RWPE2 (cell line): ENCODE results near the gene SEPTIN3.
"Not testable (repeated sequence)": the region's sequence is repeated elsewhere in the genome, so short reads cannot be mapped to it uniquely, and the experiment has no call there.

ENCODE experiments used
- ATAC-seq: fragments of 200-7000 bp; cut with Tn5 transposase; 3 replicates; pipeline ENCODE4 v1.9.1; 2021; ENCODE audit warnings: low read depth
- DNase-seq: peaks from one replicate; pipeline ENCODE4 v3.0.0-alpha.2; 2020; ENCODE audit warnings: low spot score
- H3K27ac ChIP-seq: fragments of 450-650 bp; 2 replicates; pipeline ENCODE4 v1.5.1; 2017; ENCODE audit warnings: mild to moderate bottlenecking; ENCODE audit not compliant: poor library complexity, severe bottlenecking
- H3K27me3 ChIP-seq: fragments of 250-450 bp; sonication (Bioruptor Pico); 2 replicates; pipeline ENCODE4 v1.5.1; 2021; ENCODE audit warnings: mild to moderate bottlenecking, moderate library complexity; ENCODE audit not compliant: insufficient read depth, poor library complexity, severe bottlenecking
- H3K36me3 ChIP-seq: fragments of 250-450 bp; sonication (Bioruptor Pico); 2 replicates; pipeline ENCODE4 v1.5.1; 2020; ENCODE audit warnings: low read depth, mild to moderate bottlenecking, moderate library complexity
- H3K4me1 ChIP-seq: fragments of 250-450 bp; sonication (Bioruptor Pico); 2 replicates; pipeline ENCODE4 v1.5.1; 2021; ENCODE audit warnings: mild to moderate bottlenecking, moderate library complexity; ENCODE audit not compliant: insufficient read depth, poor library complexity, severe bottlenecking
- H3K4me3 ChIP-seq: fragments of 250-450 bp; sonication (Bioruptor Pico); 2 replicates; pipeline ENCODE4 v1.5.1; 2021; ENCODE audit warnings: mild to moderate bottlenecking, moderate library complexity; ENCODE audit not compliant: severe bottlenecking
- H3K9me3 ChIP-seq: fragments of 250-450 bp; sonication (Bioruptor Pico); 2 replicates; pipeline ENCODE4 v1.5.1; 2021; ENCODE audit warnings: mild to moderate bottlenecking, moderate library complexity; ENCODE audit not compliant: severe bottlenecking
- TF ChIP-seq, protein P1 (sequence below): fragments of 450-650 bp; IDR thresholded peaks from one replicate; pipeline ENCODE4 v1.5.1; 2017; ENCODE audit warnings: mild to moderate bottlenecking, moderate library complexity; ENCODE audit not compliant: poor library complexity, severe bottlenecking

The SEPTIN3 gene

GRCh38 chr22:41948142-41948541 is 21.1 kb upstream of the SEPTIN3 start:
- peaks cover 24% of the 10 kb centered on the region for H3K36me3 ChIP-seq
- H3K9me3 ChIP-seq = no peaks in the 10 kb centered on the region
- DNase-seq = no peak
- H3K4me1 ChIP-seq = peaks cover 4% of the 10 kb centered on the region
- no peak for ATAC-seq
- no peak overlapping the region for H3K27ac ChIP-seq
- H3K27me3 ChIP-seq = no peaks in the 10 kb centered on the region
- TF ChIP-seq, protein P1, sequence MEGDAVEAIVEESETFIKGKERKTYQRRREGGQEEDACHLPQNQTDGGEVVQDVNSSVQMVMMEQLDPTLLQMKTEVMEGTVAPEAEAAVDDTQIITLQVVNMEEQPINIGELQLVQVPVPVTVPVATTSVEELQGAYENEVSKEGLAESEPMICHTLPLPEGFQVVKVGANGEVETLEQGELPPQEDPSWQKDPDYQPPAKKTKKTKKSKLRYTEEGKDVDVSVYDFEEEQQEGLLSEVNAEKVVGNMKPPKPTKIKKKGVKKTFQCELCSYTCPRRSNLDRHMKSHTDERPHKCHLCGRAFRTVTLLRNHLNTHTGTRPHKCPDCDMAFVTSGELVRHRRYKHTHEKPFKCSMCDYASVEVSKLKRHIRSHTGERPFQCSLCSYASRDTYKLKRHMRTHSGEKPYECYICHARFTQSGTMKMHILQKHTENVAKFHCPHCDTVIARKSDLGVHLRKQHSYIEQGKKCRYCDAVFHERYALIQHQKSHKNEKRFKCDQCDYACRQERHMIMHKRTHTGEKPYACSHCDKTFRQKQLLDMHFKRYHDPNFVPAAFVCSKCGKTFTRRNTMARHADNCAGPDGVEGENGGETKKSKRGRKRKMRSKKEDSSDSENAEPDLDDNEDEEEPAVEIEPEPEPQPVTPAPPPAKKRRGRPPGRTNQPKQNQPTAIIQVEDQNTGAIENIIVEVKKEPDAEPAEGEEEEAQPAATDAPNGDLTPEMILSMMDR = no peak
- H3K4me3 ChIP-seq = no peak overlapping the region

- not testable (repeated sequence) for H3K27me3 ChIP-seq, ATAC-seq, H3K4me3 ChIP-seq, H3K27ac ChIP-seq, H3K4me1 ChIP-seq, H3K9me3 ChIP-seq, DNase-seq
- H3K36me3 ChIP-seq = peaks cover 17% of the 10 kb centered on the region
Observed at GRCh38 chr22:41948928-41949296, 20.3 kb upstream of the SEPTIN3 start.

DNA sequence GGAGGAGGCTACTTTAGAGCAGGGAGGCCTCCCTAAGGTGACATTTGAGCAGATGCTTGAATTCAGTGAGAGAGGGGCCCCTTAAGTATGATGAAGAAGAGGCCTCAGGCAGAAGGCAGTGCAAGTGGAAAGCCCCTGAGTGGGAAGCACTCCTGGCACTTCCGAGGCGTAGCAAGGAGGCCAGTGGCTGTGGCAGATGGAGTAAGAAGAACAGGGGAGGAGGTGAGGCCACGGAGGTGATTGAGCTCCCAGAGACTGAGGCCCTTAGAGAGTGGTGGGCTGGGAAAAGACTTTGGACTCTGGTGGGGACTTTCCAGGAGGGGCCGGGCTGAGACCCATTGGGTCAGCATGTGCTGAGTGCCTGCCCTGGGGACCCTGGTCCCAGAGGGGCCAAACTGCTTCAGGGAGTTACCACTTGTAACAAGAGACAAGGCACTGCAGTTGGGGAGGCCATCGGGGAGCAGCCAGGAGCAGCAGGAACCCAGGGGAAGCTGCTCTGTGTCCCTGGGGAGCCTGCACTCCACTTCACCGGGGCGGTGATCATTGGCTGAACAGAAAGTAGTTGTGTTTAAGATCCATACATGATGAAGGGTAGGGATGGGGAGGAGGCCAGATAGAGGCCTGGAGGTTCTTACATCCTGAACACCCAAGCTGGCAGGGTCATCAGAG is 19.8 kb upstream of the SEPTIN3 start:
- DNase-seq (no peak), ATAC-seq (no peak)
- Histone ChIP-seq H3K27me3 (no peaks in the 10 kb centered on the region), H3K36me3 (peaks cover 11% of the 10 kb centered on the region), H3K4me3 (no peak overlapping the region), H3K27ac (no peak overlapping the region), H3K4me1 (peaks cover 4% of the 10 kb centered on the region), H3K9me3 (no peaks in the 10 kb centered on the region)
- TF ChIP-seq, protein P1 = no peak

DNA sequence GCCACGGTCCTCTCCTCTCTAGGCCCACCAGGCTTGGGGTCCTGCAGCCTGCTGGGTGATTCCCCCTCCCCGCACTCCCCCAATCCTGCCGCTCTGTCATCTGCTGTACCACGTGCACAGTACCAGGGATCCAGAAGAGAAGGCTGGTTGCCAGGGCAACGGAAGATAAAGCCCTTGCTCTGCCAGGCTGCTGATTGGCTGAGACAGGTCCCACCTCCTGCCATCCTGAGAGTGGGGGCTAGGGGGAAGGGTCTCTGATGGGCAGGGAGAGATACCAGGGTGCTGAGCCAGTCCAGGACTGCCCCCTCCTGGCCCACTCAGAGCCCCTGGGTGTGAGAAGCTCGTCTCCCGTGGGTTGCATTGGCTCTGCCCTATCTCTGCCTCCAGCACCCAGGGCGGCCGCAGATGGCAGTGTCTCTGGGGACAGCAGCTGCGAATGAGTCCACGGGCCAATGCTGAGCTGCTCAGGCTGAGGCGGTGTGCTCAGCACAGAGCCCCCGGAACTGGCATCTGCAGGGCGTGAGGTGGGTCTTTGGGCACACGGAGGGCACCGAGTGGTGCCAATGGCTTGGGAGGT is 17.3 kb upstream of the SEPTIN3 start, which contains the start of gene SMIM45:
SMIM45 (plus strand) TSS at position 253 of the 577 bp plus-strand sequence.
- H3K27me3 ChIP-seq = no peaks in the 10 kb centered on the region
- no peaks in the 10 kb centered on the region for H3K4me1 ChIP-seq
- no peak for DNase-seq
- no peak within 1 kb of the TSS for H3K4me3 ChIP-seq
- no peaks in the 10 kb centered on the region for H3K9me3 ChIP-seq
- TF ChIP-seq, protein P1 = no peak
- no peak within 1 kb of the TSS for H3K27ac ChIP-seq
- no peaks in the 10 kb centered on the region for H3K36me3 ChIP-seq
- no peak for ATAC-seq

DNA sequence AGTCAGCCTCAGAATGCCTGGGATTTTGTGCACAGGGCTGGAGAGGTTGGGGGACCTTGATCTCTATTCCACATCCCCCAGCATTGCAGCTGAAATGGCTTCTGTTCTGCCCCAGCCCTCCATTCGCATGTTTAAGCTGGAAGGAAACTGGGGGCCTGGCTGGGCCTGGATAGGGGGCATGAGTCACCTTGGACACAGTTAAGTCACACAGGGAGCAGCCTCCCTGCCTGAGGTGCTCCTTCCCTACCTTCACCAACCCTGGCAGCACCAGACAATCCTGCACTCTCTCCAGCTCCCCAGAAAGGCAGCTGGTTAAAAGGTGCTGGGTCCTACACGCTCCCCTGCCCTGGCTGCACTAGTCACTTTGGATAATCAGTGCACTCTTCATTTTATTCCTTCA is 16.5 kb upstream of the SEPTIN3 start:
- Histone ChIP-seq H3K27ac (no peak overlapping the region), H3K4me3 (no peak overlapping the region), H3K27me3 (no peaks in the 10 kb centered on the region), H3K36me3 (no peaks in the 10 kb centered on the region), H3K9me3 (no peaks in the 10 kb centered on the region), H3K4me1 (no peaks in the 10 kb centered on the region)
- TF ChIP-seq, protein P1 = no peak
- peak; percentile 46 for ATAC-seq
- DNase-seq = no peak
